Measurements from ENCODE around the gene PHAF1. TPM values are rescaled to one million over a fixed set of nuclear protein-coding genes. Genes with fewer than 3 reads are reported as not detected.
A peak's percentile ranks its signal among the peaks of the same experiment; 100 is the strongest.

Gene PHAF1
- total RNA-seq, 2 experiments from 2014 or later, result 11.3 to 14.0 TPM

GRCh38 chr16:67149276-67150046 lies 39.7 kb downstream of the PHAF1 start:
- peak; percentile 3 for ATAC-seq
- Mint-ChIP-seq H3K4me1 (ENCODE audit: low read depth) (peaks cover 15% of the 10 kb centered on the region), H3K36me3 (ENCODE audit: low read depth) (peaks cover 41% of the 10 kb centered on the region), H3K4me3 (no peak overlapping the region), H3K27ac (no peak overlapping the region), H3K9me3 (no peaks in the 10 kb centered on the region), H3K27me3 (peaks cover 19% of the 10 kb centered on the region)
- DNase-seq, result no peak
- no peak for TF ChIP-seq CTCF (IDR thresholded peaks at IDR 0.05)
- POLR2A ChIA-PET, result interaction anchor here (0.9 to 1.3 kb wide), 3 partner anchors 8 to 120 kb away, joined by 3 to 4 read pairs (median 3); no protein-coding TSS in a partner anchor
- CTCF ChIA-PET, result interaction anchor here (0.8 to 2.6 kb wide), 2 partner anchors 11 to 195 kb away, joined by 3 to 8 read pairs; no protein-coding TSS in a partner anchor
- intact Hi-C loops (cut with micrococcal nuclease), result no loop called here

- H3K36me3 Mint-ChIP-seq (ENCODE audit: low read depth), result peaks cover 35% of the 10 kb centered on the region
- DNase-seq (peak; percentile 74), ATAC-seq (peak; percentile 80)
- peak; percentile 43 for TF ChIP-seq CTCF (IDR thresholded peaks at IDR 0.05)
- peaks cover 21% of the 10 kb centered on the region for H3K27me3 Mint-ChIP-seq
- H3K9me3 Mint-ChIP-seq, result no peaks in the 10 kb centered on the region
- H3K4me1 Mint-ChIP-seq (ENCODE audit: low read depth), result peaks cover 17% of the 10 kb centered on the region
- ChIA-PET CTCF (interaction anchor here (0.8 to 15.9 kb wide), 6 partner anchors 9 to 196 kb away, joined by 3 to 209 read pairs (median 6); partner anchors contain the start of genes FBXL8, HSF4, NOL3 and TRADD), POLR2A (interaction anchor here (0.9 to 1.8 kb wide), 8 partner anchors 8 to 207 kb away, joined by 3 to 5 read pairs (median 3); no protein-coding TSS in a partner anchor)
- H3K4me3 Mint-ChIP-seq, result peak overlapping the region; percentile 3
- intact Hi-C loops (cut with micrococcal nuclease), result no loop called here
- H3K27ac Mint-ChIP-seq, result no peak overlapping the region
These were observed 40.5 kb downstream of the PHAF1 start for GRCh38 chr16:67150047-67150832.

GRCh38 chr16:67150833-67151396 lies 41.2 kb downstream of the PHAF1 start, which contains the start of gene B3GNT9:
B3GNT9 (minus strand) TSS chr16:67150998; CDS start chr16:67150485, 513 bp downstream.
- Mint-ChIP-seq H3K4me3 (peak within 1 kb of the TSS; percentile 63), H3K36me3 (ENCODE audit: low read depth) (peaks cover 31% of the 10 kb centered on the region), H3K27ac (no peak within 1 kb of the TSS), H3K9me3 (no peaks in the 10 kb centered on the region), H3K4me1 (ENCODE audit: low read depth) (peaks cover 19% of the 10 kb centered on the region), H3K27me3 (peaks cover 21% of the 10 kb centered on the region)
- intact Hi-C loops (cut with micrococcal nuclease), result no loop called here
- ChIA-PET POLR2A (interaction anchor here (0.6 to 1.8 kb wide), 7 partner anchors 8 to 208 kb away, joined by 3 to 5 read pairs (median 3); no protein-coding TSS in a partner anchor), CTCF (interaction anchor here (1.4 to 15.9 kb wide), 6 partner anchors 9 to 197 kb away, joined by 3 to 209 read pairs (median 7); partner anchors contain the start of genes FBXL8, HSF4, NOL3 and TRADD)
- DNase-seq (peak; percentile 56), ATAC-seq (peak; percentile 25)
- TF ChIP-seq CTCF (IDR thresholded peaks at IDR 0.05), result no peak

GRCh38 chr16:67151431-67152097 lies 41.8 kb downstream of the PHAF1 start:
- ChIA-PET POLR2A (interaction anchor here (0.6 to 1.8 kb wide), 7 partner anchors 7 to 209 kb away, joined by 3 to 5 read pairs (median 3); no protein-coding TSS in a partner anchor), CTCF (interaction anchor here (1.0 to 15.9 kb wide), 9 partner anchors 8 to 197 kb away, joined by 3 to 209 read pairs (median 5); partner anchors contain the start of genes CES3, FBXL8, HSF4 and NOL3)
- H3K9me3 Mint-ChIP-seq, result no peaks in the 10 kb centered on the region
- no peak for ATAC-seq
- no peak for DNase-seq
- peaks cover 27% of the 10 kb centered on the region for H3K27me3 Mint-ChIP-seq
- peak overlapping the region; percentile 63 for H3K4me3 Mint-ChIP-seq
- peaks cover 29% of the 10 kb centered on the region for H3K36me3 Mint-ChIP-seq (ENCODE audit: low read depth)
- peaks cover 25% of the 10 kb centered on the region for H3K4me1 Mint-ChIP-seq (ENCODE audit: low read depth)
- TF ChIP-seq CTCF (IDR thresholded peaks at IDR 0.05), result no peak
- intact Hi-C loops (cut with micrococcal nuclease), result no loop called here
- no peak overlapping the region for H3K27ac Mint-ChIP-seq
